GM19324 (cell line): ENCODE results near the gene OGFR.

Experiments
- ATAC-seq: cut with Tn5 transposase; IDR thresholded peaks from one replicate; pipeline ENCODE4 v1.9.1; 2021; ENCODE audit warnings: mild to moderate bottlenecking, moderate library complexity; ENCODE audit not compliant: unreplicated experiment, low FRiP score

OGFR gene

GRCh38 chr20:62780204-62780603 lies 24.4 kb upstream of the OGFR start:
- no peak for ATAC-seq

GRCh38 chr20:62780696-62781095 lies 23.9 kb upstream of the OGFR start:
- ATAC-seq: no peak

- no peak for ATAC-seq
These were observed 22.3 kb upstream of the OGFR start for GRCh38 chr20:62782149-62782892.

GRCh38 chr20:62782893-62783278 lies 21.7 kb upstream of the OGFR start:
- no peak for ATAC-seq

GRCh38 chr20:62784497-62784896 lies 20.1 kb upstream of the OGFR start:
- no peak for ATAC-seq

GRCh38 chr20:62785393-62785792 lies 19.2 kb upstream of the OGFR start:
- ATAC-seq: no peak

GRCh38 chr20:62786157-62786556 lies 18.5 kb upstream of the OGFR start:
- ATAC-seq: no peak

GRCh38 chr20:62787321-62787720 lies 17.3 kb upstream of the OGFR start:
- ATAC-seq: no peak

- no peak for ATAC-seq
These were observed 16.8 kb upstream of the OGFR start for GRCh38 chr20:62787866-62788265.

- no peak for ATAC-seq
These were observed 16.0 kb upstream of the OGFR start for GRCh38 chr20:62788607-62789006.

GRCh38 chr20:62790075-62790474 lies 14.6 kb upstream of the OGFR start:
- ATAC-seq: no peak

- ATAC-seq: no peak
These were observed 13.1 kb upstream of the OGFR start for GRCh38 chr20:62791301-62792181.

- ATAC-seq: no peak
These were observed 12.3 kb upstream of the OGFR start for GRCh38 chr20:62792182-62792939.

- no peak for ATAC-seq
These were observed 11.5 kb upstream of the OGFR start for GRCh38 chr20:62792940-62793756.

- ATAC-seq: no peak
These were observed 11.0 kb upstream of the OGFR start for GRCh38 chr20:62793757-62794006.

GRCh38 chr20:62794007-62794724 lies 10.5 kb upstream of the OGFR start:
- peak; percentile 73 for ATAC-seq

- no peak for ATAC-seq
These were observed 9.4 kb upstream of the OGFR start for GRCh38 chr20:62795023-62795761.

- no peak for ATAC-seq
These were observed 7.7 kb upstream of the OGFR start for GRCh38 chr20:62796699-62797491.
